Endothelial cell of umbilical vein (primary cell): ENCODE data around the gene MEI1. TPM values are rescaled to one million over a fixed set of nuclear protein-coding genes. Genes with fewer than 3 reads are reported as not detected.

ENCODE experiments used
- BruUV-seq: library from RNA; stranded (reverse); fragments of 400-500 nt; replicated peaks from 2 replicates; lab custom pipeline; 2021; lab: Mats Ljungman, UMichigan
- CTCF ChIA-PET: fragments of 300-600, 350-600 bp; sonication (Branson Sonifier 250); formaldehyde crosslinking; loops from one replicate; lab custom pipeline; 2021; ENCODE audit warnings: antibody characterized with exemption, inconsistent platforms; lab: Charles Lee
- POLR2A ChIA-PET: fragments of 300-600, 350-600 bp; sonication (Branson Sonifier 250); formaldehyde crosslinking; loops from one replicate; lab custom pipeline; 2021; ENCODE audit warnings: antibody characterized with exemption, inconsistent platforms; lab: Charles Lee
- DNase-seq: peaks from one replicate; pipeline ENCODE4 v3.0.0-alpha.2; 2011; ENCODE audit warnings: low read depth, low spot score
- FAIRE-seq: peaks from 2 replicates; lab custom pipeline; 2011; peaks lifted over from hg19 to GRCh38; lab: Jason Lieb, UNC
- H2AFZ ChIP-seq: 2 replicates; pipeline ENCODE4 v1.6.0; 2012; ENCODE audit warnings: low read depth, low read length, control low read depth, inconsistent platforms
- H3K27ac ChIP-seq: 2 replicates; pipeline ENCODE4 v1.5.1; 2011; ENCODE audit warnings: low read depth, mild to moderate bottlenecking, control low read depth, low read length, moderate library complexity; ENCODE audit not compliant: insufficient read depth
- H3K27me3 ChIP-seq, 2 experiments: 2 replicates each; pipeline versions ENCODE4 v1.6.0 to v1.6.1; 2011; ENCODE audit warnings: low read length in 2 of 2, mixed read lengths in 1 of 2; ENCODE audit not compliant: control insufficient read depth in 2 of 2, insufficient read depth in 2 of 2
- H3K36me3 ChIP-seq, 2 experiments: 2 replicates in 1 of 2; 3 replicates in 1 of 2; pipeline ENCODE4 v1.5.1; 2011; ENCODE audit warnings: low read length in 2 of 2, mild to moderate bottlenecking in 1 of 2, moderate library complexity in 1 of 2; ENCODE audit not compliant: control insufficient read depth in 2 of 2, insufficient read depth in 2 of 2; ENCODE audit errors: extremely low read depth in 1 of 2
- H3K4me1 ChIP-seq: 3 replicates; pipeline ENCODE4 v1.5.1; 2011; ENCODE audit warnings: mild to moderate bottlenecking, low read length; ENCODE audit not compliant: control insufficient read depth, insufficient read depth; ENCODE audit errors: extremely low read depth
- H3K4me2 ChIP-seq: 2 replicates; pipeline ENCODE4 v1.6.1; 2011; ENCODE audit warnings: low read length, control low read depth, mixed read lengths; ENCODE audit not compliant: insufficient read depth
- H3K4me3 ChIP-seq, 3 experiments: fragments of 200-600 bp in 1 of 3; sonication (generic), shearing (Covaris generic) in 1 of 3; replicated peaks in 1 of 3; 2 replicates each; pipeline ENCODE4 v1.5.1; 2011 to 2016; ENCODE audit warnings: control low read depth in 3 of 3, low read length in 3 of 3, mild to moderate bottlenecking in 2 of 3, inconsistent platforms in 1 of 3, low read depth in 1 of 3, moderate library complexity in 1 of 3; ENCODE audit not compliant: insufficient read depth in 1 of 3
- H3K79me2 ChIP-seq: 2 replicates; pipeline ENCODE4 v1.6.0; 2012; ENCODE audit warnings: low read length, inconsistent platforms; ENCODE audit not compliant: control insufficient read depth, insufficient read depth
- H3K9ac ChIP-seq: replicated peaks from 2 replicates; pipeline ENCODE3; 2011; ENCODE audit warnings: low read length, control low read depth; ENCODE audit not compliant: insufficient read depth; ENCODE audit errors: extremely low read depth
- H3K9me1 ChIP-seq: replicated peaks from 3 replicates; pipeline ENCODE4 v1.6.0; 2011; ENCODE audit warnings: mild to moderate bottlenecking, low read length; ENCODE audit not compliant: control insufficient read depth, insufficient read depth; ENCODE audit errors: extremely low read depth
- H3K9me3 ChIP-seq: replicated peaks from 2 replicates; pipeline ENCODE4 v1.5.1; 2012; ENCODE audit warnings: low read length, inconsistent platforms; ENCODE audit not compliant: control insufficient read depth, insufficient read depth
- H4K20me1 ChIP-seq: replicated peaks from 2 replicates; pipeline ENCODE3; 2011; ENCODE audit warnings: mild to moderate bottlenecking, low read length; ENCODE audit not compliant: control insufficient read depth, insufficient read depth; ENCODE audit errors: extremely low read depth
- EZH2 ChIP-seq: IDR thresholded peaks from 2 replicates; pipeline ENCODE4 v1.6.1; 2012; ENCODE audit warnings: borderline replicate concordance, low read depth, mild to moderate bottlenecking, moderate library complexity, low read length, inconsistent platforms; ENCODE audit not compliant: severe bottlenecking
- FOS ChIP-seq: IDR thresholded peaks from 2 replicates; pipeline ENCODE4 v1.6.1; 2011; ENCODE audit warnings: mild to moderate bottlenecking, low read length, moderate library complexity, borderline replicate concordance; ENCODE audit not compliant: insufficient read depth
- GATA2 ChIP-seq: IDR thresholded peaks from 2 replicates; pipeline ENCODE4 v1.7.0; 2011; ENCODE audit warnings: low read depth, mild to moderate bottlenecking, moderate library complexity, mixed read lengths, low read length; ENCODE audit not compliant: insufficient read length, insufficient read depth
- JUN ChIP-seq: IDR thresholded peaks from 2 replicates; pipeline ENCODE4 v1.6.1; 2011; ENCODE audit warnings: borderline replicate concordance, low read depth; ENCODE audit not compliant: insufficient read length, insufficient read depth
- MAX ChIP-seq: IDR thresholded peaks from 2 replicates; pipeline ENCODE4 v1.6.1; 2011; ENCODE audit not compliant: insufficient read depth, insufficient read length
- MYC ChIP-seq: IDR thresholded peaks from one replicate; pipeline ENCODE4 v1.6.1; 2011; ENCODE audit warnings: mild to moderate bottlenecking, low read depth, low read length
- POLR2A ChIP-seq: IDR thresholded peaks from 2 replicates; pipeline ENCODE4 v1.6.1; 2012; ENCODE audit warnings: low read depth, mild to moderate bottlenecking, control low read depth, low read length
- POLR2AphosphoS5 ChIP-seq: IDR thresholded peaks from 2 replicates; pipeline ENCODE4 v1.6.1; 2012; ENCODE audit warnings: low read depth, mild to moderate bottlenecking, control low read depth, low read length, moderate library complexity; ENCODE audit not compliant: insufficient read depth
- dilution Hi-C: fragments of 300-500 bp; cut with MboI; formaldehyde crosslinking; loops from one replicate; pipeline ENCODE4 v1.15.0; 2019; ENCODE audit warnings: low sequenced_read_pairs; ENCODE audit not compliant: extremely low pct_ligation_motif_present
- intact Hi-C: fragments of 100-400 bp; cut with micrococcal nuclease; formaldehyde crosslinking; loops from one replicate; pipeline ENCODE4 v1.10.0; 2022
- polyA plus RNA-seq, 4 experiments: library from polyadenylated mRNA; depleted of rRNA in 3 of 4; stranded (reverse) in 3 of 4; unstranded in 1 of 4; fragments of >200 nt; gene quantifications; 2 replicates each; pipeline versions ENCODE4 v1.2.1 to v1.2.3, GENCODE V29; 2011 to 2012; ENCODE audit warnings: missing spikeins in 1 of 4
- total RNA-seq: library from RNA; stranded (reverse); gene quantifications from 2 replicates; pipeline ENCODE4 v1.2.3, GENCODE V29; 2021
- TF ChIP-seq, protein P1 (sequence below), 2 donors: IDR thresholded peaks; 1 replicate in 1 of 2; 2 replicates in 1 of 2; pipeline ENCODE4 v1.5.1; 2011; ENCODE audit warnings: low read length in 2 of 2, mild to moderate bottlenecking in 2 of 2, moderate library complexity in 2 of 2, control low read depth in 1 of 2, inconsistent platforms in 1 of 2, low read depth in 1 of 2; ENCODE audit not compliant: insufficient read depth in 1 of 2; ENCODE audit errors: extremely low read depth in 1 of 2

Gene MEI1
- total and polyA plus RNA-seq, 2 donors (not counting 3 experiments of a cell fraction or from before 2014, with no cell fraction given), result 1.5 to 1.9 TPM

DNA sequence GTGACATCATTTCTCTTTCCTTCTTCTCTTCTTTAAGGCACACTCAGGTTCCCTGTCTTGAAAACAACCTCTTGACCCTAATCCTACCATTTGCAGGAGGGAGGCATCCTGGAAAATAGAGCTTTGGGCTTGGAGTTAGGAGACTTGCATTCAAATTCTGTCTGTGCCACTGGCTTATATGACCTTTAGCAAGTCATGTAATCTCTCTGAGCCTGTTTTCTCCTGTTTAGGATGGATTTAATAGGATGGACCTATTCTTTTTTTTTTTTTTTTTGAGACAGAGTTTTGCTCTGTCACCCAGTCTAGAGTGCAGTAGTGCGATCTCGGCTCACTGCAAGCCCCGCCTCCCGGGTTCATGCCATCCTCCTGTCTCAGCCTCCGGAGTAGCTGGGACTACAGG lies 76.0 kb downstream of the MEI1 start:
- Histone ChIP-seq H3K27ac (no peak overlapping the region), H3K27me3 (no peaks in the 10 kb centered on the region), H2AFZ (no peak overlapping the region), H3K9ac (no peak overlapping the region), H3K4me3 (no peak overlapping the region), H3K9me1 (no peaks in the 10 kb centered on the region), H3K9me3 (no peaks in the 10 kb centered on the region), H3K4me1 (no peaks in the 10 kb centered on the region), H3K36me3 (no peaks in the 10 kb centered on the region), H4K20me1 (no peaks in the 10 kb centered on the region), H3K4me2 (no peak overlapping the region), H3K79me2 (no peaks in the 10 kb centered on the region)
- intact Hi-C loops, result no loop called here
- dilution Hi-C loops, result no loop called here
- TF ChIP-seq POLR2AphosphoS5, result no peak
- no peak for TF ChIP-seq GATA2
- no peak for TF ChIP-seq EZH2
- TF ChIP-seq FOS, result no peak
- TF ChIP-seq MYC, result no peak
- DNase-seq (no peak), FAIRE-seq (no peak)
- POLR2A ChIA-PET, result no interaction called here
- no TSS peak for BruUV-seq
- CTCF ChIA-PET, result interaction anchor here (1.3 kb wide), 1 partner anchor 29 kb away, joined by 6 read pairs; no protein-coding TSS in a partner anchor

DNA sequence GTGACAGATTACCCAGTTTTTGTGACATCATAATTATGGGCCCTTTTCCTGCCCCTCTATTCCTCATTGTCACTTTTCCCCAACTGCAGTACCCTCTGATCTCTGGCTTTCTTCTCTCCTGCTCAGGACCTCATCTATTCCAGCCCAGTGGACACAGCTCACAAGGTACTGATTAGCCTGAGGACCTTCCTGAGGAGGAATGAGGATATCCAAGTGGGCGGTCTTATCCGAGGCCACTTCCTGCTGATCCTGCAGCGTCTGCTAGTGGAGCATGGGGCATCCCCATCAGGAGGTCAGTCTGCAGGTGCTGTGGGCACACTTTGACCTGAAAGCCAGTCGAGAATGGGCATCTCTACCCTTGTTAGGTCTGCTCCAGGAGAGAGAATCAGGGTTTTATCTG lies 76.7 kb downstream of the MEI1 start:
- dilution Hi-C loops, result no loop called here
- Histone ChIP-seq H3K9me3 (no peaks in the 10 kb centered on the region), H3K4me2 (no peak overlapping the region), H3K4me1 (peaks cover 4% of the 10 kb centered on the region), H3K9me1 (no peaks in the 10 kb centered on the region), H3K9ac (no peak overlapping the region), H4K20me1 (no peaks in the 10 kb centered on the region), H3K4me3 (no peak overlapping the region), H2AFZ (peak overlapping the region; percentile 25), H3K27me3 (no peaks in the 10 kb centered on the region), H3K27ac (no peak overlapping the region), H3K36me3 (no peaks in the 10 kb centered on the region), H3K79me2 (no peaks in the 10 kb centered on the region)
- ChIA-PET CTCF (interaction anchor here (0.8 to 2.5 kb wide), 3 partner anchors 11 to 30 kb away, joined by 3 to 13 read pairs (median 3); no protein-coding TSS in a partner anchor), POLR2A (no interaction called here)
- intact Hi-C loops, result no loop called here
- BruUV-seq, result no TSS peak
- DNase-seq (no peak), FAIRE-seq (no peak)
- TF ChIP-seq GATA2 (no peak), MYC (no peak), POLR2AphosphoS5 (no peak), FOS (no peak), EZH2 (no peak), MAX (no peak), JUN (no peak), POLR2A (no peak)
- TF ChIP-seq, protein P1, sequence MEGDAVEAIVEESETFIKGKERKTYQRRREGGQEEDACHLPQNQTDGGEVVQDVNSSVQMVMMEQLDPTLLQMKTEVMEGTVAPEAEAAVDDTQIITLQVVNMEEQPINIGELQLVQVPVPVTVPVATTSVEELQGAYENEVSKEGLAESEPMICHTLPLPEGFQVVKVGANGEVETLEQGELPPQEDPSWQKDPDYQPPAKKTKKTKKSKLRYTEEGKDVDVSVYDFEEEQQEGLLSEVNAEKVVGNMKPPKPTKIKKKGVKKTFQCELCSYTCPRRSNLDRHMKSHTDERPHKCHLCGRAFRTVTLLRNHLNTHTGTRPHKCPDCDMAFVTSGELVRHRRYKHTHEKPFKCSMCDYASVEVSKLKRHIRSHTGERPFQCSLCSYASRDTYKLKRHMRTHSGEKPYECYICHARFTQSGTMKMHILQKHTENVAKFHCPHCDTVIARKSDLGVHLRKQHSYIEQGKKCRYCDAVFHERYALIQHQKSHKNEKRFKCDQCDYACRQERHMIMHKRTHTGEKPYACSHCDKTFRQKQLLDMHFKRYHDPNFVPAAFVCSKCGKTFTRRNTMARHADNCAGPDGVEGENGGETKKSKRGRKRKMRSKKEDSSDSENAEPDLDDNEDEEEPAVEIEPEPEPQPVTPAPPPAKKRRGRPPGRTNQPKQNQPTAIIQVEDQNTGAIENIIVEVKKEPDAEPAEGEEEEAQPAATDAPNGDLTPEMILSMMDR (IDR thresholded peaks at IDR 0.05; ENCODE audit: extremely low read depth in 1 of 2, insufficient read depth in 1 of 2, low read depth in 1 of 2, low read length in 2 of 2), result no peak
